ENCODE results near the gene TOP2A.

Gene TOP2A

DNA sequence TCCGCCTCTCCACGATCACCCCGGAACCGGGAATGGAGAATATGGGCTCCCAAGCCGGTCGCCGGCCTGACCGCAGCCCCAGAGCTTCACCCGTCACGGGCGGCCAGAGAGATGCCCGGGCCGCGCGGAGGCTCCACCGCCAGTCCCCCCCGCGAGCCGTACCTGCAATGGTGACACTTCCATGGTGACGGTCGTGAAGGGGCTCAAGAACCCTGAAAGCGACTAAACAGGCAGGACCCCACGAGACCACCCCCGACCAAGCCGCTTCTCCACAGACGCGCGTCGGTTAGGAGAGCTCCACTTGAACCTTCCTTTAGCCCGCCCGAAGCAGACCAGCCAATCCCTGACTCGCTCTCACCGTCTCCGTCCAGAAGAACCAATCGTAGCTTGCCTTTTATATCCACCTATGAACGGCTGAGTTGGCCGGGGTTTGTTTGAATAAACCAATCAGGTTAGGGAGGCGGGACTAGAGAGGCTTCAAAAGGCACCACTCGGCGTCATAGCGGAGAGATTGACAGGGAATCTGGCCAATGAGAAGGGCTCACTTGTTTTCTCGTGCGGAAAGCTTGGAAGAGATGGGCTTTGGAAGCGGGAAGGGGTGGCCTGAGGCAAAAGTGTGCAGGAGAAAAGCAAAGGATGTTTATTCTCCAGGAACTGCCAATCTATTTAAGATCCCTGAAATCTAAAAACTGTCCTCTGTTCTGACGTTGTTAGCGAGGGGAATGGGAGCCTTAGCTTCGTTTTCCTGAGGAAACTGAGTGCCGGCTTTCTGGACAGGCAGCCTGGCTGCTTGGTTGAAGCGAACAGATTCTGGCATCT, at the start of gene TOP2A:
TSS of gene TOP2A (minus strand) at position 288 of the 819 bp plus-strand sequence. CDS start at position 183, 105 bp downstream.
- peak; percentile 99 for DNase-seq

DNA sequence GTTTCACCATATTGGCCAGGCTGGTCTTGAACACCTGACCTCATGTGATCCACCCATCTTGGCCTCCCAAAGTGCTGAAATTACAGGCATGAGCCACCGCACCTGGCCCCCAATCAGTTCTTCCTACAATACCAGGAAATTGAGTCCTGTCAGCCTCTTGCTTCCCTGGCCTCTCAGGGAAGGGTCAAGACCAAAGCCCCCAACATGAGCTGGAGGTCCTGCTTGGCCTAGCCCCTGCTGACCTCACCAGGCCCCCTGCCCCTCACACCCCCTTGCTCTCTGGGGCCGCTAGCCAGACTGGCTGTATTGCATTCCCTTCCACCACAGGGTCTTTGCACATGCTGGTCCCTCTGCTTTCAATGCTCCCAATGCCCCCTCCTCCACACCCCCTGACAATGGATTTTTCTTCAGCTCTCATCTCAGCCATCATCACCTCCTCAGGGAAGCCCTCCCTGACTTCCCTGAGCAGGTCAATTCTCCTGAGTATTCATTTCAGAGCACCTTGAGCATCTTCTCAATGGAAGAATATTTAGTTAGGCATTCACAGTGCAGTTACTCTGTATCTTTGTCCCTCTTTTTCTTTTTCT, 49.7 kb upstream of the TOP2A start:
- no peak for DNase-seq

GRCh38 chr17:40466298-40466971, 48.7 kb upstream of the TOP2A start:
- no peak for DNase-seq

GRCh38 chr17:40464392-40464855, 46.7 kb upstream of the TOP2A start:
- no peak for DNase-seq

GRCh38 chr17:40463122-40463550, 45.4 kb upstream of the TOP2A start:
- no peak for DNase-seq

- no peak for DNase-seq
Measured at GRCh38 chr17:40462343-40463121, 44.8 kb upstream of the TOP2A start.

DNA sequence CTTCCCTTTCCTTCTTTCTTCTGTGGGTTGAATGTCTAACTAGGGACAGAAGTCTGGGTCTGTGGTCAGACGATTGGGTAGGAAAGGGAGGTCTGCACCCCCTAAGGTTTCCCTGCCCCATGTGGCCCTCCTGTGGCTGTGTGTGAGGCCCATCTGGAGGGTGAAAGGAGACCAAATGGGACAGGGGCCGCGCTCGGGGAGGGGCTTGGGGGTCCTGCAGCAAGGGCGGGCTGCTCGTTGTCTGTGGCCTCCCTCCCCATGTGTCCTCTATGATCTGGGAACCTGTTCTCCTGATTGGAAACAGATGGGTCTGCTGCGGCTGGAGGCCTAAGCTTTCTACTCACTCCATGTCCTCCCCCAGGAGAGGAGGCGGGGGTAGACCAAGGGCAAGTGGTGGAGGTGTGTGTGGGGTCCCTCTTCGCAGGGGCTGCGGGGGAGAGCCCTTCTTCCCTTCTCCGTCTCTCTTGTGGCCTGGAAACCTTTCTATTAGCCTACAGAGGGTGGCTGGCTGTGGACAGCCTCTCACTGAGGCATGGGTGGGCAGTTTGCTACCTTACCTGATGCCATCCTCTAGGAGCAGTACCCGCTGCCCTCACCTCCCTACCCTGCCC, 44.1 kb upstream of the TOP2A start:
- DNase-seq = no peak

DNA sequence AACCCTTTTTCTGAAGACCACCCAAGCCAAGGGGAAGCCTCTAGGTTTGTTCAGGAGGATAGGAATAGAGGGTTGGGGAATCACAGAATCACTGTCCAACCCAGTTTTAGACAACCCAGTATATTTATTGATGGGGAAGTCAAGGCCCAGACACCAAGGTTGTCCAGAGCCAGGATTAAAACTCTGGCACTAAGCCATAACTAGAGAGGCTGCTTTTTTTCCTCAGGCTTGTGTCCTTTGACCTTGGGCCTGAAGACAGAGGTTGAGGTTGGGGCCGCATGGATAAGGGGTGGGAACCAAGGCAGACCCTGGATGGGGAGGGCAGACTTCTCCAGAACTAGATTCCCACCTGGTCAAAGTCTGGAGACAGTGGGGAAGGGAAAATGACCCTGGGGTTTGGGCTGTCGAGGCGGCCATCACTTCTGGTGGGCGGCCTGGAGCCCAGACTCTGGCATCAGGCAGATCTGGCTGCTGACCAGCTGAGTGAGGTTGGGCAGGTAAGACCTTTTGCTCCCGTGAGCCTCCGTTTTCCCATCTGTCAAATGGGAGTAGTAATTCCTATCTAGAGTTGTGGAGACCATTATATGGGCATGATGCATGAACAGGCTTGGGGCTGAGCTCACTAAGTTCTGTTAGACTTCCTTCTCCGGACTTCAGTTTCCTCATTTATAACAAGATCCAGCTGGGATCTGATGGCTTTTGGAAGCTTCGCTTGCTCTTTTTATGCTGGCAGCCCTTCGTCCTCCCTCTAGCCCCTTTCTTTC, 43.5 kb upstream of the TOP2A start:
- DNase-seq = no peak

DNA sequence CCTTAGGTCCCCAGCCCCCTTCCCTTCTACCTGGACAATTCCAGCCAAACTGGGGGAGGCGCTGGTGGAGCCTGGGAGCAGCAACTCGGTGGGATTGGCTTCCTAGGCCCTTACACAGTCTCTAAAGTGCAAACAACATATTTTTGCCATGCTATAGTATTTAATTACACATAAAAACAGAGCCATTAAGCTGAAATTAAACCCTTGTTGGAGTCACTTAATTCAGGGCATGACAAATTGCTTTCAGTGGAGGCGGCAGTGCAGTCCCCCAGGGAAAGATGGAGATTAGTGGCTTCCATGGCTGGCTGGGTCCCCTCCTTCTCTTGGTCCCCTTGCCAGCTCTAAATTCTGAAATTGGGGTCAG, 42.9 kb upstream of the TOP2A start:
- DNase-seq = no peak

GRCh38 chr17:40459636-40460603, 42.2 kb upstream of the TOP2A start:
- DNase-seq = no peak

DNA sequence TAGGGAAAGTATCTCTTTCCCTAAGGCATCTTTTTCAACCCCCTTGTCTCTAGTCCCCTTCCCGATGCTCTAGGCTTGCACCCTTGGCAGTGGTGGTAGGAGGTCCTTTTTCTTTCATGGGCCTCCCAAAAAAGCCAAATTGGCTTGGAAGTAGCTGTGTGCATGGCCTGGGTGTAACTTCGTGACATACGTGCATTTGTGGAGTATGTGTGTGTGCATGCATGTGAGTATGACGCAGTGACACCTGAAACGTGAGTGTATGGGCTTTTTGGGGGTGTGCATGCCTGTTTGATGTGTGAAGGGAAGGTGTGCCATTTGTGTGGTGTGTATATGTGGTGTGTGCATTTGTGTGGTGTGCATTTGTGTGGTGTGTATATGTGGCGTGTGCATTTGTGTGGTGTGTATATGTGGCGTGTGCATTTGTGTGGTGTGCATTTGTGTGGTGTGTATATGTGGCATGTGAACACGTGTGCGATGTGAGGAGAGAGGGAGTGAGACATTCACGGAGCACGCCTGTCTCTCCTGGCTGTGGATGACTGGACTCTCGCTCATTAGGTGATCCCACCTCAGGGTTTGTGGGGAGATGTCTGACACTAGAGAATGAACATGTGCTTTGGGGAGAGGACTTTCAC, 41.3 kb upstream of the TOP2A start:
- no peak for DNase-seq

GRCh38 chr17:40457964-40458791, 40.5 kb upstream of the TOP2A start:
- DNase-seq = no peak

DNA sequence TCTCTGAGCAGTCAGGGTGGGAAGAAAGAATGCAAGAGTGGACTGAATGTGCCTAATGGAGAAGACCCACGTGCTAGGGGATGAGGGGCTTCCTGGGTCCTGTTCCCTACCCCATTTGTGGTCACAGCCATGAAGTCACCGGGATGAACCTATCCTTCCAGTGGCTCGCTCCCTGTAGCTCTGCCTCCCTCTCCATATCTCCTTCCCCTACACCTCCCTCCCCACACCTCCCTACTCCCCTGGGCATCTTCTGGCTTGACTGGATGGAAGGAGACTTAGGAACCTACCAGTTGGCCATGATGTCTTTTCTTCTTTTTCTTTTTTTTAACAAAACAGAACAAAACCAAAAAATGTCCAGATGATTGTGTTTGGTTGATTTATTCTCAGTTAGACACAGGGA, 39.7 kb upstream of the TOP2A start:
- no peak for DNase-seq

GRCh38 chr17:40456396-40456951, 38.8 kb upstream of the TOP2A start:
- DNase-seq = no peak

GRCh38 chr17:40454613-40454995, 36.9 kb upstream of the TOP2A start:
- no peak for DNase-seq

DNA sequence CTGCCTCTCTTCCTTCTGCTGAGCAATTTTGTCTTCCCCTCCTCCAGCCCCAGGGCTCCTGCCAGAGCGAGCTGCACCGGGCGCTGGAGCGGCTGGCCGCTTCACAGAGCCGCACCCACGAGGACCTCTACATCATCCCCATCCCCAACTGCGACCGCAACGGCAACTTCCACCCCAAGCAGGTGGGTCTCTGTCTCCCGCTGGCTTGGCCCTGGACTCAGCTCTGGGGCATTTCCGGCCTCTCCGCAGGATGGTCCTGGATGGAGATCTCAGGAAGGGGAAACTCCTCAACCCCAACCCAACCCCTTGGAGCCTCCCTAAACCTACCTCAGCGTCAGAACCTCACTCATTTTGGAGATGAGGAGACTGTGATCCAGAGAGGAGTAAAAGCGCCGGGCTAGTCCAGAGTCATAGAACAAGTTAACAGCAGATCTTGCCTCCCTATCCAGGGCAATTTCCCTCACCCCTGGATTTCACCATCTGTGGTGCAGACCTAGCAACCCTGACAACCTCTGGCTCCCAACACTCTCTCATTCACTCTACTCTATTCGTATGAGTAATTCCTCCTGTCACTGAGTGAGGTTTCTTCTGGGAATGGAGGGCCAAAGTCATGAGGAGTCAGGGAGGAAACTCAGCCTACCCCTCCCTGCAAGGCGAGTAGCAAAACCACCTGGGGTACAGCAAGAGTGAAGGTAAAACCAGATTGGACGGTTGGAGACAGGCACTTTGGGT, 36.4 kb upstream of the TOP2A start:
- no peak for DNase-seq

- no peak for DNase-seq
Measured at GRCh38 chr17:40452921-40453378, 35.3 kb upstream of the TOP2A start.

DNA sequence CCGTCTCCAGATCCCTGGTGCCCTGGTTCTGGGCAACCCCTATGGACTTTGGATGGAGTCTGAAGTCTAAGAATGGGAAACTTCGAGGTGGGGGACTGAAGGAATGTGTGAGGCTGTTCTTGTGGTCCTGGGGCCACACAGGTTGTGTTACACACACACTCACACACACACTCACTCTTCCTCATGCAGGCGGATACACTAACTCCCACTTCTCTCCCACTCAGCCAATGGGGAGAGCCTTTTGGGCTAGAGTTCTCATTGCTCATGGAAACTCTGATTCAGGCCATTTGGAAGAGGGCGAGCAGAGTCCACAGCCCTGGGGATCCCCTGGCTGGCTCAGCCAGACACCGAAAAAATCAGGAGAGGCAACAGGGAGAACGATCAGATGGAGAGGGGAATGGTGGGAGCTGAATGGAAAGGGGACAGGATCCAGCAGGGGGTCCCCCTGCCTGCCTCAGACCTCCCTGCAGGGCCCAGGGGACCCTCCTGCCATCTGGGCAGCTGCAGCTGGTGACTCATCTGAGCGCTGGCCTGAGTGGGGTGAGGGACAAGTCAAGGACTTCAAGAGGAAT, 34.6 kb upstream of the TOP2A start:
- DNase-seq = no peak
